PFSK-1 (cell line): ENCODE results near the gene RASSF4.

ENCODE experiments used
- FOXP2 ChIP-seq: optimal IDR thresholded peaks from 2 replicates; pipeline ENCODE3; 2011; ENCODE audit warnings: borderline replicate concordance, control low read depth, inconsistent platforms; ENCODE audit not compliant: insufficient read depth; ENCODE audit errors: extremely low read length, extremely low read depth
- POLR2AphosphoS5 ChIP-seq: IDR thresholded peaks from 2 replicates; pipeline ENCODE4 v1.6.1; 2012; ENCODE audit warnings: low read depth, mild to moderate bottlenecking, control low read depth, low read length, moderate library complexity
- SIN3A ChIP-seq: IDR thresholded peaks from 2 replicates; pipeline ENCODE4 v1.6.1; 2012; ENCODE audit warnings: mild to moderate bottlenecking, low read length, moderate library complexity, borderline replicate concordance; ENCODE audit not compliant: insufficient read depth
- TAF1 ChIP-seq: IDR thresholded peaks from 2 replicates; pipeline ENCODE4 v1.6.1; 2012; ENCODE audit warnings: low read length, control low read depth, borderline replicate concordance; ENCODE audit not compliant: insufficient read depth
- TF ChIP-seq, protein P1 (sequence below), 2 experiments: IDR thresholded peaks; 2 replicates each; pipeline versions ENCODE4 v1.6.1 to v1.8.0; 2011 to 2012; ENCODE audit warnings: low read depth in 2 of 2, low read length in 2 of 2, control low read depth in 1 of 2, inconsistent platforms in 1 of 2, mild to moderate bottlenecking in 1 of 2, moderate library complexity in 1 of 2; ENCODE audit not compliant: insufficient read depth in 1 of 2

RASSF4 gene

DNA sequence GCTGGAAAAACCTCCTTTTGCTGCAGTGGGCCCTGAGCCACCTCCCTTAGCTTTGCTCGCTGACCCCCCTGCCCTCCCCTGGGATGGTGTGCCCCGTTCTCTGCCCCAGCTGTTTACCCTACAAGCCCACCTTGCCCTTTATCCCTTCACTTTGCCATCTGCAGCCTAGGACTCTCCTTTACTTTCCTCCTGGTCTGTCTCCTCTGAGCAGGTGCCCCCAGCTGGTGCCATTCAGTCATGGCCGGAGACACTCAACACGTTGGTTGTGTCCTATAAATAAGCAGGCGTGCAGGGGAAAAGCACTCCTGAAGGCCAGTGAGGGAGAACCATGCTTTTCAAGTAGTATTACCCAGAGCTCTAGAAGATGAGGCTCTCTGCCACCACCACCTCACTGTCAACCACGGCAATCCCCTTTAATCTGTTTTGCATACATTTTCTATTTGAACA is 6.1 kb downstream of the RASSF4 start:
- TF ChIP-seq, protein P1, sequence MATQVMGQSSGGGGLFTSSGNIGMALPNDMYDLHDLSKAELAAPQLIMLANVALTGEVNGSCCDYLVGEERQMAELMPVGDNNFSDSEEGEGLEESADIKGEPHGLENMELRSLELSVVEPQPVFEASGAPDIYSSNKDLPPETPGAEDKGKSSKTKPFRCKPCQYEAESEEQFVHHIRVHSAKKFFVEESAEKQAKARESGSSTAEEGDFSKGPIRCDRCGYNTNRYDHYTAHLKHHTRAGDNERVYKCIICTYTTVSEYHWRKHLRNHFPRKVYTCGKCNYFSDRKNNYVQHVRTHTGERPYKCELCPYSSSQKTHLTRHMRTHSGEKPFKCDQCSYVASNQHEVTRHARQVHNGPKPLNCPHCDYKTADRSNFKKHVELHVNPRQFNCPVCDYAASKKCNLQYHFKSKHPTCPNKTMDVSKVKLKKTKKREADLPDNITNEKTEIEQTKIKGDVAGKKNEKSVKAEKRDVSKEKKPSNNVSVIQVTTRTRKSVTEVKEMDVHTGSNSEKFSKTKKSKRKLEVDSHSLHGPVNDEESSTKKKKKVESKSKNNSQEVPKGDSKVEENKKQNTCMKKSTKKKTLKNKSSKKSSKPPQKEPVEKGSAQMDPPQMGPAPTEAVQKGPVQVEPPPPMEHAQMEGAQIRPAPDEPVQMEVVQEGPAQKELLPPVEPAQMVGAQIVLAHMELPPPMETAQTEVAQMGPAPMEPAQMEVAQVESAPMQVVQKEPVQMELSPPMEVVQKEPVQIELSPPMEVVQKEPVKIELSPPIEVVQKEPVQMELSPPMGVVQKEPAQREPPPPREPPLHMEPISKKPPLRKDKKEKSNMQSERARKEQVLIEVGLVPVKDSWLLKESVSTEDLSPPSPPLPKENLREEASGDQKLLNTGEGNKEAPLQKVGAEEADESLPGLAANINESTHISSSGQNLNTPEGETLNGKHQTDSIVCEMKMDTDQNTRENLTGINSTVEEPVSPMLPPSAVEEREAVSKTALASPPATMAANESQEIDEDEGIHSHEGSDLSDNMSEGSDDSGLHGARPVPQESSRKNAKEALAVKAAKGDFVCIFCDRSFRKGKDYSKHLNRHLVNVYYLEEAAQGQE (IDR thresholded peaks at IDR 0.05; ENCODE audit: insufficient read depth in 1 of 2, low read depth in 2 of 2, low read length in 2 of 2), result no peak
- no peak for TF ChIP-seq TAF1
- TF ChIP-seq SIN3A, result no peak
- no peak for TF ChIP-seq POLR2AphosphoS5
- TF ChIP-seq FOXP2, result no peak

DNA sequence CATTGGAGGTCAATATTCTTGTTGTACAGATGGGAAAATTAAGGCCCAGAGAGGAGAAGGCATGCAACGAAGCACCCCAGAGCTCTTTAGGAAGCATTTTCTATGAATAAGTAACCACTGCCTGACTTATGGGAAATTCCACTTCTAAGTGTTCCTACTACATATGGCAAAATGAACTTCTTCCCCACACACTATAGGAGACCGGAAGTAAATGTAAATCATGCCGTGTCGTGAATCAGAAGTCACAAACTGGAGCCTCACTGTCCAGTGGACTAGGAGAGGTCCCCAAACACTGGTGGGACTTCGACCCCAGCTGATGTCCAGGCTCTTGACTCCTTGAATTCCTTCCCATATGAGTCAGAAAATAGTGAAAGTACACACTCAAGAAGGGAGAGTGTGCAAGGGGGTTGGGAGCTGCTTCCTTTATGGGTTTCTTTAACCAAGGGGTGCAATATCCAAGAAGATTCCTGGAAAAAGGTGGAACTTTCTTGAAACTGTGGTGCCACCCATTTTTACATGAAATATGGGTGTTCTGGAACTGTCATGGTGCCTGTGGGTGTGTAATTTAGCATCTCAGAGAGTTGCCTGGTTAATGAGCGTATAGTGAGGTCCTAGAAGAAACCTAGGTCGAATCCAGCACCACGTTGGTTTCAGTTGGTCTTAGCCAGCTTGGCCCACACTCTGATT is 6.7 kb downstream of the RASSF4 start:
- TF ChIP-seq SIN3A (no peak), FOXP2 (no peak), POLR2AphosphoS5 (no peak), TAF1 (no peak)
- TF ChIP-seq, protein P1 (IDR thresholded peaks at IDR 0.05; ENCODE audit: insufficient read depth in 1 of 2, low read depth in 2 of 2, low read length in 2 of 2), result no peak

DNA sequence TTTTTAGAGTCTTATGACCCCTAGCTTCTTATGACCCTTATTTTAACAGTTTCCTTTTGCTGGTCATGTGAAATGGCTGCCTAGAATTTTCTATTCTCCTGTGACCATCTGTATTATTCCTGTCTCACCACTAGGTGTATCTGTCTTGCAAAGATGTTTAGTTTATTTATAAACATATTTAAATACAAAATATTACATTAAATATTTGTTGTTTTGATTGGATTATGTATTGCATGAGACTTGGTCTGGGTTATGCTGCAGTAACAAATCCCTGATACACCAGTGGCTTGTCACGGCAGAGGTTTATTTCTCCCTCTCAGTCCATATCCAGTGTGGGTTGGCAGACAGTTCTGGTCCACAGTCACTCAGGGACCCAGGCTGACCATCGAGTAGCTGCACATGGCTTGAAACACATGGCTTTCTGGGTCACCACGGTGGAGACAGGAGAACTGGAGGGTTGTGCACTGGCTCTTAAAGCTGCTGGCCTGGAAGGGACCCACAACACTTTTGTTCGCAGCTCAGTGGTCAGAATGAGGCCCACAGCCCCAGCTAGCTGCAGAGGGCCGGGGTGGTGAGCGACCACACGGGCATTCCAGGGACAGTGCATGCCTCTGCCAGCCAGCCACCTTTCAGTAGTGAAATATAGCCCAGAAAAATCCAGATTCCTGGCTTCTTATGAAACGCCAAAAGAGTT is 7.4 kb downstream of the RASSF4 start:
- TF ChIP-seq, protein P1 (IDR thresholded peaks at IDR 0.05; ENCODE audit: insufficient read depth in 1 of 2, low read depth in 2 of 2, low read length in 2 of 2), result no peak
- no peak for TF ChIP-seq FOXP2

DNA sequence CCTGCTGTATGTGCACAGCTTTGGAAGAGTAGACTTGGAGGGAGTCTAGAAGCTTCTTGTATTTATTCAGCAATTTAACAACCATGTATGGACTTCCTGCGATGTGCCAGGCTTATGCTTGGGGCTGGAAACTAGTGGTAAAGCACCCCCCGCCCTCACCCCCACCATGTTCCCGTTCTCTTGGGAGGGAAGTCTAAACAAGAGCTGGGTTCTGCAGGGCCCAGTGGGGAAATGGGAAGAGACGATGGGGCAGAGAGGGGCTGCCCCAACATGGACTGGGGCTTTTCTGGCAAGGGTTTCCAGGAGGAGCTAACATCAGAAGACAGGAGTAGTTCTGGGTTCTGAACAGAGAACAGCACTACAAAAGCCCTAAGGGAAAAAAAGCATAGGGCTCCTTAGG is 8.0 kb downstream of the RASSF4 start:
- TF ChIP-seq SIN3A (no peak), TAF1 (no peak), POLR2AphosphoS5 (no peak), FOXP2 (no peak)
- TF ChIP-seq, protein P1 (IDR thresholded peaks at IDR 0.05; ENCODE audit: insufficient read depth in 1 of 2, low read depth in 2 of 2, low read length in 2 of 2), result no peak
